ENCODE results near the gene TLCD2. TPM values are rescaled to one million over a fixed set of nuclear protein-coding genes. Genes with fewer than 3 reads are reported as not detected.

The TLCD2 gene
- total RNA-seq, 2 donors from 2014 or later: 7.3 to 8.3 TPM

DNA sequence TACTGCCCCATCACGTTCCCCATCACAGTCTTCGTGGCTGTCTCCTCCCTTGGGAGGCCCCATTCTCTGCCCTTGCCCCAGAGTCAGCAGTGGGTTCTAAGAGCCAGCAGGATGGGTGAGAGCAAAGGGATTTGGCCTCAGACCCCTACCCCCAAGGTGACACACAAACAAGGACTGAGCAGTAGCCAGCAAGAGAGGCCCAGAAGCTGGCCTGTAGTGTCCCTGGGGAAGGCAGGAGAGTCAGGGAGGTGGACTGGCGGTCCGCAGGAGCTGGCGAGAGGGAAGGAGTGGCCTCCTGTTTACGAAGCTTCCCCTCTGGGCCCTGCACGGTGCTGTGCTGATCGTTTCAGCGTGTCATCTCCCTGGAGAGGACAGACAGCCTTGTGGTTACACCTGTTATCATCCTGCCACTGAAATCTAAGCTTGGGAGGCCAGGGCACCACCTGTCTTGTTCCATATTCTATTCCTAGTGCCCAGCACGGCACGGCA, 22.7 kb upstream of the TLCD2 start:
- no peaks in the 10 kb centered on the region for H3K27me3 ChIP-seq (replicated peaks; ENCODE audit: insufficient read depth)
- peaks cover 0 to 5% of the 10 kb centered on the region in 2 donors for H3K4me1 ChIP-seq (ENCODE audit: control insufficient read depth in 1 of 2, low read depth in 2 of 2)
- peaks cover 25% of the 10 kb centered on the region for H3K36me3 ChIP-seq
- no peak for ATAC-seq (ENCODE audit: insufficient number of reproducible peaks, low FRiP score, low read depth)
- H3K27ac ChIP-seq: no peak overlapping the region
- H3K9me3 ChIP-seq: no peaks in the 10 kb centered on the region
- no peak overlapping the region for H3K4me3 ChIP-seq
- TF ChIP-seq, protein P1, sequence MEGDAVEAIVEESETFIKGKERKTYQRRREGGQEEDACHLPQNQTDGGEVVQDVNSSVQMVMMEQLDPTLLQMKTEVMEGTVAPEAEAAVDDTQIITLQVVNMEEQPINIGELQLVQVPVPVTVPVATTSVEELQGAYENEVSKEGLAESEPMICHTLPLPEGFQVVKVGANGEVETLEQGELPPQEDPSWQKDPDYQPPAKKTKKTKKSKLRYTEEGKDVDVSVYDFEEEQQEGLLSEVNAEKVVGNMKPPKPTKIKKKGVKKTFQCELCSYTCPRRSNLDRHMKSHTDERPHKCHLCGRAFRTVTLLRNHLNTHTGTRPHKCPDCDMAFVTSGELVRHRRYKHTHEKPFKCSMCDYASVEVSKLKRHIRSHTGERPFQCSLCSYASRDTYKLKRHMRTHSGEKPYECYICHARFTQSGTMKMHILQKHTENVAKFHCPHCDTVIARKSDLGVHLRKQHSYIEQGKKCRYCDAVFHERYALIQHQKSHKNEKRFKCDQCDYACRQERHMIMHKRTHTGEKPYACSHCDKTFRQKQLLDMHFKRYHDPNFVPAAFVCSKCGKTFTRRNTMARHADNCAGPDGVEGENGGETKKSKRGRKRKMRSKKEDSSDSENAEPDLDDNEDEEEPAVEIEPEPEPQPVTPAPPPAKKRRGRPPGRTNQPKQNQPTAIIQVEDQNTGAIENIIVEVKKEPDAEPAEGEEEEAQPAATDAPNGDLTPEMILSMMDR (IDR thresholded peaks at IDR 0.05): no peak
- DNase-seq (ENCODE audit: low spot score): no peak

DNA sequence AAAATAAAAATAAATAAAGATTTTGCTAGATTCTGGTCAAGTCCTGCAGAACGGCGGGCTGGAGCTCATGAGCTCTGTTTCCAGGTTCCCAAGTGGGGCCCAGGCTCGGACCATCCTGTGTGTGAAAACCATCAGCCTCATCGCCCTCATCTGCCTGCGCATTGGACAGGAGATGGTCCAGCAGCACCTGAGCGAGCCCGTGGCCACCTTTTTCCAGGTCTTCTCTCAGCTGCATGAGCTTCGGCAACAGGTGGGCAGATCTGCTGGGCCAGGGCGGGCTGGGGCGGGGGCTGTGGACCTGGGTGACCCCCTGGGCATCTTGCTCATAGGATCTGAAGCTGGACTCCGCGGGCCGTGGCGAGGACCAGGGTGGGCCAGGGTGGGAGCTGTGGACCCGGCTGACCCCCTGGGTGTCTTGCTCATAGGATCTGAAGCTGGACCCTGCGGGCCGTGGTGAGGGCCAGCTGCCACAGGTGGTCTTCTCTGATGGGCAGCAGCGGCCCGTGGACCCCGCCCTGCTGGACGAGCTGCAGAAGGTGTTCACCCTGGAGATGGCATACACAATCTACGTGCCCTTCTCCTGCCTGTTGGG, 22.2 kb upstream of the TLCD2 start:
- H3K27ac ChIP-seq: no peak overlapping the region
- peaks cover 25% of the 10 kb centered on the region for H3K36me3 ChIP-seq
- ATAC-seq (ENCODE audit: insufficient number of reproducible peaks, low FRiP score, low read depth): no peak

DNA sequence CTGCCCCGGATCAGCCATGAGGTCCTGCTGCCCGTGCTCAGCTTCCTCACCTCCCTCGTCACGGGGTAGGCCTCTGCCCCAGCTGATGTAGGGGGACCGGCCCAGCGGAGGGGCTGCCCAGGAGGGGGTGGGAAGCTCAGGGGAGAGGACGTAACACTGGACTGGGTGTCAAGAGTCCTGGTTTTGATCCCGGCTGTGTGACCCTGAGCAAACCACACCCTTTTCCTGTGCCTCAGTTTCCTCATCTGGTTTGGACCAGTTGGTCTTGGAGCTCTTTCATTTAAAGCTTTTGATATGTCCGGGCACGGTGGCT, 21.0 kb upstream of the TLCD2 start:
- Histone ChIP-seq H3K27me3 (replicated peaks; ENCODE audit: insufficient read depth) (no peaks in the 10 kb centered on the region), H3K9me3 (no peaks in the 10 kb centered on the region), H3K4me1 (ENCODE audit: control insufficient read depth in 1 of 2, low read depth in 2 of 2) (peaks cover 0 to 2% of the 10 kb centered on the region in 2 donors), H3K4me3 (no peak overlapping the region), H3K27ac (no peak overlapping the region), H3K36me3 (peaks cover 25% of the 10 kb centered on the region)
- DNase-seq (ENCODE audit: low spot score) (no peak), ATAC-seq (ENCODE audit: insufficient number of reproducible peaks, low FRiP score, low read depth) (no peak)
- TF ChIP-seq, protein P1 (IDR thresholded peaks at IDR 0.05): no peak

More for the DNA sequence above, 22.2 kb upstream of the TLCD2 start:
- H3K27me3 ChIP-seq (replicated peaks; ENCODE audit: insufficient read depth): no peaks in the 10 kb centered on the region
- H3K4me3 ChIP-seq: no peak overlapping the region
- DNase-seq (ENCODE audit: low spot score): no peak
- H3K4me1 ChIP-seq (ENCODE audit: control insufficient read depth in 1 of 2, low read depth in 2 of 2): peaks cover 0 to 5% of the 10 kb centered on the region in 2 donors
- TF ChIP-seq, protein P1 (IDR thresholded peaks at IDR 0.05): no peak
- no peaks in the 10 kb centered on the region for H3K9me3 ChIP-seq

DNA sequence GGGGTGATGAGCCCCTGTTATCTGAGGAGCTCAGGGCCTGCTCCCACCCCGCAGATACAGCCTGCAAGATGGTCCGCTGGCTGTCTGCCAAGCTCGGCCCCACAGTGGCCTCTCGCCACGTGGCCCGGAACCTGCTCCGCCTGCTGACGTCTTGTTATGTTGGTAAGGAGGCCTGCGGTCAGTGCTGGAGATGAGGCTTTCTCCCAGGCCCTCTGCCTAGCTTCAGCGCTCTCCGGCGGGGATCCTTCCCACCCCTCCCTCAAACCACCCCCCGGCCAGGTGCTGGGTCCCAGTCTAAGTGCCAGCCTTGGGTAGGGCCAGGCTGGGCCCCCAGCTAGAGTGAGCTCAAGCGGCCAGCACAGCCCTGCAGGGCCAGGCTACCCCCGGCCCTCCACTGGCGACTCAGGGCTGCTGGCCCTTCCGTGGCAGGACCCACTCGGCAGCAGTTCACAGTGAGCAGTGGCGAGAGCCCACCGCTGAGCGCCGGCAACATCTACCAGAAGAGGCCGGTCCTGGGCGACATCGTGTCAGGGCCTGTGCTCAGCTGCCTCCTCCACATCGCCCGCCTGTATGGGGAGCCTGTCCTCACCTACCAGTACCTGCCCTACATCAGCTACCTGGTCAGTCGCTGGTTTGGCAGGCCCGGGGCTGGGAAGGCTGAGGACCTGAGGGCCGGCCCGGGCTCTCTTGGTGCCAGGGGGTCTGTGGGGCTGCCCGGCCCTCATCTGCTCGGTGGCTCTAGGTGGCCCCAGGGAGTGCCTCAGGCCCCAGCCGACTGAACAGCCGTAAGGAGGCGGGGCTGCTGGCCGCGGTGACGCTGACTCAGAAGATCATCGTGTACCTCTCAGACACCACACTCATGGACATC, 20.4 kb upstream of the TLCD2 start:
- peaks cover 1 to 5% of the 10 kb centered on the region in 2 donors for H3K4me1 ChIP-seq (ENCODE audit: control insufficient read depth in 1 of 2, low read depth in 2 of 2)
- DNase-seq (ENCODE audit: low spot score): no peak

DNA sequence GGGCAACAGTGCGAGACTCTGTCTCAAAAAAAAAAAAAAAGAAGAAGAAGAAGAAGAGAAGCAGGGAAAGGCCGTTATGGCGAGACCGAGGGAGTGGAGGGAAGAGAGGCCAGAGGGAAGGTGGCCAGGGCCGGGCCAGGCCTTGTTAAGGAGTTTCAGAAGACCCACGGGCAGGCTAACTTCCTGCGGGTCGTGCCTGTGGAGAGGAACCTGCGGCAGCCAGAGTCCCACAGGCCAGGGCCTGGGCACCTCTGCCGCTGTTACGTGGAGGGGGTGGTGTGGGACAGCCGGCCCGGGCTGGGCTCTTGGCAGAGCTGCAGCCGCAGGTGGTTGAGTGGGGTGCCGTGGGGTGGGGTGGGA, 19.8 kb upstream of the TLCD2 start:
- ATAC-seq (ENCODE audit: insufficient number of reproducible peaks, low FRiP score, low read depth) (no peak), DNase-seq (ENCODE audit: low spot score) (no peak)
- no peaks in the 10 kb centered on the region for H3K27me3 ChIP-seq (replicated peaks; ENCODE audit: insufficient read depth)
- H3K4me1 ChIP-seq (ENCODE audit: control insufficient read depth in 1 of 2, low read depth in 2 of 2): peaks cover 5 to 11% of the 10 kb centered on the region in 2 donors
- H3K27ac ChIP-seq: no peak overlapping the region
- H3K36me3 ChIP-seq: peaks cover 19% of the 10 kb centered on the region
- TF ChIP-seq, protein P1 (IDR thresholded peaks at IDR 0.05): no peak
- no peak overlapping the region for H3K4me3 ChIP-seq
- no peaks in the 10 kb centered on the region for H3K9me3 ChIP-seq

More for the DNA sequence above, 20.4 kb upstream of the TLCD2 start:
- peaks cover 23% of the 10 kb centered on the region for H3K36me3 ChIP-seq
- ATAC-seq (ENCODE audit: insufficient number of reproducible peaks, low FRiP score, low read depth): no peak
- H3K27me3 ChIP-seq (replicated peaks; ENCODE audit: insufficient read depth): no peaks in the 10 kb centered on the region
- TF ChIP-seq, protein P1 (IDR thresholded peaks at IDR 0.05): no peak
- H3K4me3 ChIP-seq: no peak overlapping the region
- no peak overlapping the region for H3K27ac ChIP-seq
- no peaks in the 10 kb centered on the region for H3K9me3 ChIP-seq

Measured in thoracic aorta (tissue), 2 donors.